Measurements from ENCODE around the gene GPRIN1. TPM values are rescaled to one million over a fixed set of nuclear protein-coding genes. Genes with fewer than 3 reads are reported as not detected.

GPRIN1 gene
- total RNA-seq, 2 donors from 2014 or later = 0.27 to 2.0 TPM

DNA sequence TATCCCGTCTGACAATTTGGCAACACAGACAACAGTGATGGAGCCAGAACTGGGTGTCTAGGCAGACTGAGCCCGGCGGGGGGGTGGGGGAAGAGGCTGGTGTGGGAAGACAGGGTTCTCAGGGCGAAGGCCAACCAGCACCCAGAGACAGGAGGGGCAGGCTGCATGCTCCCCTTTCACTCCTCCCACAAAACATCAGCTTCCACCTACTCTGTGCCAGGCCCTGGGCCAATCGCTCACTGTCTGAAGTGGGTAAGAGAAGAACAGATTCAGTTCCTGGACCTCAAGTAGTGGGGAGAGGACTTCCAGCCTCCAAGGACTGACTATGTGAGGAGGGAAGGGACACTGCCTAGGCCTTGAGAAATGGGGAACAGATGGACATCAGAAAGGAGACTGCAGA lies 17.6 kb upstream of the GPRIN1 start:
- Histone ChIP-seq H3K4me1 (ENCODE audit: control insufficient read depth in 1 of 2, low read depth in 2 of 2) (peaks cover 13 to 17% of the 10 kb centered on the region in 2 donors), H3K27ac (no peak overlapping the region), H3K27me3 (replicated peaks; ENCODE audit: insufficient read depth) (peaks cover 16% of the 10 kb centered on the region), H3K4me3 (no peak overlapping the region), H3K9me3 (no peaks in the 10 kb centered on the region), H3K36me3 (no peaks in the 10 kb centered on the region)
- DNase-seq (ENCODE audit: low spot score) (no peak), ATAC-seq (ENCODE audit: insufficient number of reproducible peaks, low FRiP score, low read depth) (no peak)
- TF ChIP-seq, protein P1, sequence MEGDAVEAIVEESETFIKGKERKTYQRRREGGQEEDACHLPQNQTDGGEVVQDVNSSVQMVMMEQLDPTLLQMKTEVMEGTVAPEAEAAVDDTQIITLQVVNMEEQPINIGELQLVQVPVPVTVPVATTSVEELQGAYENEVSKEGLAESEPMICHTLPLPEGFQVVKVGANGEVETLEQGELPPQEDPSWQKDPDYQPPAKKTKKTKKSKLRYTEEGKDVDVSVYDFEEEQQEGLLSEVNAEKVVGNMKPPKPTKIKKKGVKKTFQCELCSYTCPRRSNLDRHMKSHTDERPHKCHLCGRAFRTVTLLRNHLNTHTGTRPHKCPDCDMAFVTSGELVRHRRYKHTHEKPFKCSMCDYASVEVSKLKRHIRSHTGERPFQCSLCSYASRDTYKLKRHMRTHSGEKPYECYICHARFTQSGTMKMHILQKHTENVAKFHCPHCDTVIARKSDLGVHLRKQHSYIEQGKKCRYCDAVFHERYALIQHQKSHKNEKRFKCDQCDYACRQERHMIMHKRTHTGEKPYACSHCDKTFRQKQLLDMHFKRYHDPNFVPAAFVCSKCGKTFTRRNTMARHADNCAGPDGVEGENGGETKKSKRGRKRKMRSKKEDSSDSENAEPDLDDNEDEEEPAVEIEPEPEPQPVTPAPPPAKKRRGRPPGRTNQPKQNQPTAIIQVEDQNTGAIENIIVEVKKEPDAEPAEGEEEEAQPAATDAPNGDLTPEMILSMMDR (IDR thresholded peaks at IDR 0.05) = no peak

DNA sequence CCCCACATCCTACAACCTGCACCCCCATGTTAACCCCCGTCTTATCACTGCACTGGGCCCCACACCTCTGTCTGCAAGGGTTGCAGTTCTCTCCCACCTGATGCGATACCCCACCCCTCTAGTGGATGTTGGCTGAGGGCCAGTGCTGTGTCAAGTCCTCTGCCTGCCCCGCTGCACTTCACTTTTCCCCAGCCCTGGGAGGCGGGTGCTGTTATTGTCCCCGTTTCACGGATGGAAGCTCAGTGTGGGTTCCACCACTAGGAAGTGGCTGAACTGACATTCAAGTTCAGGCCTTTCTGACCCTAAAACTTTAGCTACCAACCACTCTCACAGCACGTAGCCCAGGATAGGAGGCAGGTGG lies 16.9 kb upstream of the GPRIN1 start:
- no peak overlapping the region for H3K27ac ChIP-seq
- no peaks in the 10 kb centered on the region for H3K9me3 ChIP-seq
- H3K27me3 ChIP-seq (replicated peaks; ENCODE audit: insufficient read depth) = peaks cover 16% of the 10 kb centered on the region
- DNase-seq (ENCODE audit: low spot score) (no peak), ATAC-seq (ENCODE audit: insufficient number of reproducible peaks, low FRiP score, low read depth) (no peak)
- H3K4me3 ChIP-seq = no peak overlapping the region
- peaks cover 13 to 17% of the 10 kb centered on the region in 2 donors for H3K4me1 ChIP-seq (ENCODE audit: control insufficient read depth in 1 of 2, low read depth in 2 of 2)
- no peaks in the 10 kb centered on the region for H3K36me3 ChIP-seq
- TF ChIP-seq, protein P1 (IDR thresholded peaks at IDR 0.05) = no peak

GRCh38 chr5:176625966-176626875 lies 16.3 kb upstream of the GPRIN1 start:
- DNase-seq (ENCODE audit: low spot score) (no peak), ATAC-seq (ENCODE audit: insufficient number of reproducible peaks, low FRiP score, low read depth) (no peak)
- H3K4me3 ChIP-seq = no peak overlapping the region
- peaks cover 13 to 17% of the 10 kb centered on the region in 2 donors for H3K4me1 ChIP-seq (ENCODE audit: control insufficient read depth in 1 of 2, low read depth in 2 of 2)
- H3K27ac ChIP-seq = no peak overlapping the region
- no peaks in the 10 kb centered on the region for H3K36me3 ChIP-seq
- H3K9me3 ChIP-seq = no peaks in the 10 kb centered on the region
- TF ChIP-seq, protein P1 (IDR thresholded peaks at IDR 0.05) = no peak
- H3K27me3 ChIP-seq (replicated peaks; ENCODE audit: insufficient read depth) = peaks cover 10% of the 10 kb centered on the region

- Histone ChIP-seq H3K4me1 (ENCODE audit: control insufficient read depth in 1 of 2, low read depth in 2 of 2) (peaks cover 11 to 19% of the 10 kb centered on the region in 2 donors), H3K36me3 (no peaks in the 10 kb centered on the region), H3K27ac (no peak overlapping the region), H3K4me3 (no peak overlapping the region), H3K9me3 (no peaks in the 10 kb centered on the region), H3K27me3 (replicated peaks; ENCODE audit: insufficient read depth) (peaks cover 10% of the 10 kb centered on the region)
- ATAC-seq (ENCODE audit: insufficient number of reproducible peaks, low FRiP score, low read depth) (no peak), DNase-seq (ENCODE audit: low spot score) (no peak)
- TF ChIP-seq, protein P1 (IDR thresholded peaks at IDR 0.05) = no peak
These were observed 15.6 kb upstream of the GPRIN1 start for GRCh38 chr5:176625512-176625911.

- no peaks in the 10 kb centered on the region for H3K9me3 ChIP-seq
- TF ChIP-seq, protein P1 (IDR thresholded peaks at IDR 0.05) = no peak
- peaks cover 5 to 19% of the 10 kb centered on the region in 2 donors for H3K4me1 ChIP-seq (ENCODE audit: control insufficient read depth in 1 of 2, low read depth in 2 of 2)
- DNase-seq (ENCODE audit: low spot score) (no peak), ATAC-seq (ENCODE audit: insufficient number of reproducible peaks, low FRiP score, low read depth) (no peak)
- H3K27ac ChIP-seq = no peak overlapping the region
- no peaks in the 10 kb centered on the region for H3K36me3 ChIP-seq
- H3K27me3 ChIP-seq (replicated peaks; ENCODE audit: insufficient read depth) = peaks cover 9% of the 10 kb centered on the region
- no peak overlapping the region for H3K4me3 ChIP-seq
These were observed 15.0 kb upstream of the GPRIN1 start for GRCh38 chr5:176624938-176625337.
